GM21576 (cell line): ENCODE measurements around the gene GLT1D1.

Experiments
- ATAC-seq: cut with Tn5 transposase; IDR thresholded peaks from one replicate; pipeline ENCODE4 v1.9.1; 2021; ENCODE audit warnings: mild to moderate bottlenecking, moderate library complexity; ENCODE audit not compliant: unreplicated experiment

Gene GLT1D1

GRCh38 chr12:128909653-128910052 lies 56.4 kb downstream of the GLT1D1 start:
- no peak for ATAC-seq

- no peak for ATAC-seq
These were observed 57.4 kb downstream of the GLT1D1 start for GRCh38 chr12:128910629-128911028.

GRCh38 chr12:128911861-128912260 lies 58.6 kb downstream of the GLT1D1 start:
- no peak for ATAC-seq

GRCh38 chr12:128914908-128915563 lies 61.8 kb downstream of the GLT1D1 start:
- peak; percentile 99 for ATAC-seq

GRCh38 chr12:128916425-128916824 lies 63.1 kb downstream of the GLT1D1 start:
- no peak for ATAC-seq

GRCh38 chr12:128918481-128919260 lies 65.4 kb downstream of the GLT1D1 start:
- ATAC-seq, result no peak

- no peak for ATAC-seq
These were observed 67.2 kb downstream of the GLT1D1 start for GRCh38 chr12:128920468-128920867.

- ATAC-seq, result no peak
These were observed 75.1 kb downstream of the GLT1D1 start for GRCh38 chr12:128928361-128928760.

- no peak for ATAC-seq
These were observed 75.8 kb downstream of the GLT1D1 start for GRCh38 chr12:128929057-128929456.

GRCh38 chr12:128930606-128931005 lies 77.3 kb downstream of the GLT1D1 start:
- ATAC-seq, result no peak

- ATAC-seq, result no peak
These were observed 79.2 kb downstream of the GLT1D1 start for GRCh38 chr12:128932521-128932920.

- ATAC-seq, result no peak
These were observed 79.8 kb downstream of the GLT1D1 start for GRCh38 chr12:128933039-128933438.

- ATAC-seq, result no peak
These were observed 80.6 kb downstream of the GLT1D1 start for GRCh38 chr12:128933926-128934325.

- ATAC-seq, result no peak
These were observed 85.6 kb downstream of the GLT1D1 start for GRCh38 chr12:128938886-128939285.

GRCh38 chr12:128940090-128940888 lies 87.0 kb downstream of the GLT1D1 start:
- no peak for ATAC-seq

GRCh38 chr12:128940974-128941373 lies 87.7 kb downstream of the GLT1D1 start:
- ATAC-seq, result no peak

- ATAC-seq, result no peak
These were observed 89.7 kb downstream of the GLT1D1 start for GRCh38 chr12:128942960-128943477.

- no peak for ATAC-seq
These were observed 91.7 kb downstream of the GLT1D1 start for GRCh38 chr12:128944956-128945355.

- no peak for ATAC-seq
These were observed 93.9 kb downstream of the GLT1D1 start for GRCh38 chr12:128947209-128947608.

GRCh38 chr12:128949086-128949485 lies 95.8 kb downstream of the GLT1D1 start:
- no peak for ATAC-seq

GRCh38 chr12:128951448-128951847 lies 98.2 kb downstream of the GLT1D1 start:
- no peak for ATAC-seq
